B cell (primary cell): Measurements from ENCODE around the gene PARS2. TPM values are rescaled to one million over a fixed set of nuclear protein-coding genes. Genes with fewer than 3 reads are reported as not detected.
A peak's percentile ranks its signal among the peaks of the same experiment; 100 is the strongest.

ENCODE experiments used
- ATAC-seq: fragments of 200-7000 bp; cut with Tn5 transposase; one replicate; pipeline ENCODE4 v1.10.0; 2021; ENCODE audit warnings: low read depth, mild to moderate bottlenecking, moderate number of reproducible peaks, moderate library complexity
- CTCF ChIA-PET: fragments of 350-600 bp; sonication (Branson Sonifier 250); formaldehyde crosslinking; loops from one replicate; lab custom pipeline; 2021; ENCODE audit warnings: antibody characterized with exemption, inconsistent platforms; lab: Charles Lee
- POLR2A ChIA-PET: fragments of 350-600 bp; sonication (Branson Sonifier 250); formaldehyde crosslinking; loops from one replicate; lab custom pipeline; 2021; ENCODE audit warnings: antibody characterized with exemption; lab: Charles Lee
- DNase-seq: peaks from one replicate; pipeline ENCODE4 v3.0.0; 2013
- H2AFZ ChIP-seq: 2 replicates; pipeline ENCODE4 v1.6.1; 2012; ENCODE audit warnings: mild to moderate bottlenecking, low read depth, low read length; ENCODE audit not compliant: insufficient read depth, poor library complexity, severe bottlenecking
- H3K27ac ChIP-seq, 2 donors: 1 replicate in 1 of 2; 2 replicates in 1 of 2; pipeline ENCODE4 v1.5.1; 2012 to 2013; ENCODE audit warnings: low read length in 2 of 2, mild to moderate bottlenecking in 2 of 2, moderate library complexity in 1 of 2
- H3K27me3 ChIP-seq, 4 experiments: fragments of 200-600 bp in 1 of 4; sonication (generic) in 1 of 4; replicated peaks in 1 of 4; 1 replicate in 2 of 4; 2 replicates in 2 of 4; pipeline versions ENCODE4 v1.6.1 to v1.7.0; 2013 to 2016; ENCODE audit warnings: low read length in 3 of 4, mild to moderate bottlenecking in 2 of 4, mixed read lengths in 1 of 4, moderate library complexity in 1 of 4; ENCODE audit not compliant: insufficient read depth in 4 of 4, control insufficient read depth in 3 of 4; ENCODE audit errors: control extremely low read depth in 1 of 4
- H3K36me3 ChIP-seq, 2 experiments: replicated peaks in 1 of 2; 1 replicate in 1 of 2; 2 replicates in 1 of 2; pipeline versions ENCODE4 v1.6.1 to v1.7.1; 2013; ENCODE audit warnings: low read length in 1 of 2; ENCODE audit not compliant: insufficient read depth in 2 of 2, control insufficient read depth in 1 of 2; ENCODE audit errors: control extremely low read depth in 1 of 2, extremely low read depth in 1 of 2
- H3K4me1 ChIP-seq, 2 donors: fragments of 200-600 bp in 1 of 2; sonication (generic) in 1 of 2; 1 replicate in 1 of 2; 2 replicates in 1 of 2; pipeline versions ENCODE4 v1.5.1 to v1.6.1; 2013 to 2017; ENCODE audit warnings: low read length in 2 of 2; ENCODE audit not compliant: control insufficient read depth in 2 of 2, insufficient read depth in 2 of 2
- H3K4me2 ChIP-seq: replicated peaks from 2 replicates; pipeline ENCODE3; 2012; ENCODE audit warnings: mild to moderate bottlenecking, low read depth, low read length; ENCODE audit not compliant: poor library complexity, severe bottlenecking
- H3K4me3 ChIP-seq, 5 experiments: fragments of 200-600 bp in 1 of 5; sonication (generic) in 1 of 5; 1 replicate in 3 of 5; 2 replicates in 2 of 5; pipeline versions ENCODE4 v1.5.1 to v1.7.0; 2011 to 2016; ENCODE audit warnings: low read length in 4 of 5, mild to moderate bottlenecking in 4 of 5, low read depth in 2 of 5, control low read depth in 1 of 5, moderate library complexity in 1 of 5; ENCODE audit not compliant: insufficient read depth in 1 of 5; ENCODE audit errors: control extremely low read depth in 1 of 5, extremely low read depth in 1 of 5
- H3K79me2 ChIP-seq: fragments of 200-600 bp; sonication (generic); one replicate; pipeline ENCODE4 v1.6.0; 2016; ENCODE audit warnings: low read length; ENCODE audit not compliant: control insufficient read depth, insufficient read depth
- H3K9ac ChIP-seq: fragments of 200-600 bp; sonication (generic); 2 replicates; pipeline ENCODE4 v1.6.1; 2017; ENCODE audit warnings: mild to moderate bottlenecking, low read length, moderate library complexity
- H3K9me3 ChIP-seq, 3 donors: one replicate each; pipeline versions ENCODE4 v1.6.1 to v1.7.1; 2013; ENCODE audit warnings: low read length in 2 of 3; ENCODE audit not compliant: control insufficient read depth in 2 of 3, insufficient read depth in 1 of 3; ENCODE audit errors: control extremely low read depth in 1 of 3
- H4K20me1 ChIP-seq: 2 replicates; pipeline ENCODE4 v1.6.0; 2012; ENCODE audit warnings: mild to moderate bottlenecking, low read length; ENCODE audit not compliant: insufficient read depth, control insufficient read depth, poor library complexity, severe bottlenecking
- H3K27ac Mint-ChIP-seq: one replicate; pipeline ENCODE4 v1.8.0; 2021; ENCODE audit warnings: mixed read lengths
- H3K27me3 Mint-ChIP-seq: one replicate; pipeline ENCODE4 v1.8.0; 2021; ENCODE audit warnings: mixed read lengths
- H3K4me1 Mint-ChIP-seq: one replicate; pipeline ENCODE4 v1.8.0; 2021; ENCODE audit warnings: mixed read lengths
- H3K4me3 Mint-ChIP-seq: one replicate; pipeline ENCODE4 v1.8.0; 2021; ENCODE audit warnings: mixed read lengths
- H3K9me3 Mint-ChIP-seq: one replicate; pipeline ENCODE4 v1.8.0; 2022; ENCODE audit warnings: mixed read lengths; ENCODE audit not compliant: insufficient read depth
- CTCF ChIP-seq: fragments of 200-600 bp; IDR thresholded peaks from one replicate; pipeline ENCODE4 v1.8.0; 2022; ENCODE audit warnings: antibody characterized with exemption, mild to moderate bottlenecking
- EZH2 ChIP-seq: IDR thresholded peaks from 2 replicates; pipeline ENCODE4 v1.6.1; 2012; ENCODE audit warnings: borderline replicate concordance, low read depth, mild to moderate bottlenecking, moderate library complexity, low read length; ENCODE audit not compliant: insufficient read depth, poor library complexity, severe bottlenecking
- whole genome bisulfite sequencing: methylation state at CpG from one replicate; pipeline ENCODE4 v1.1.5; 2013; ENCODE audit warnings: missing lambda C conversion rate; ENCODE audit not compliant: insufficient coverage; 5-methylcytosine and 5-hydroxymethylcytosine counted together
- intact Hi-C: fragments of 100-400 bp; cut with micrococcal nuclease; formaldehyde crosslinking; loops from one replicate; pipeline ENCODE4 v1.10.0; 2022
- polyA plus RNA-seq: library from polyadenylated mRNA; depleted of rRNA; stranded (reverse); fragments of >200 nt; gene quantifications from 2 replicates; pipeline ENCODE4 v1.2.3, GENCODE V29; 2012
- total RNA-seq, 2 donors: library from RNA; stranded (reverse); fragments of 120-200 nt in 1 of 2; gene quantifications; 1 replicate in 1 of 2; 2 replicates in 1 of 2; pipeline versions ENCODE4 v1.2.3 to v1.2.4, GENCODE V29; 2013 to 2022

The PARS2 gene
- total and polyA plus RNA-seq, 2 donors (not counting 1 experiment from before 2014, with no cell fraction given): 1.00 to 4.9 TPM

GRCh38 chr1:54714881-54715492 is 49.3 kb downstream of the PARS2 start:
- peak overlapping the region; percentile 81 to 92 (median 91) for H3K4me3 ChIP-seq
- peak overlapping the region; percentile 83 for H3K9ac ChIP-seq
- H3K27me3 ChIP-seq: no peaks in the 10 kb centered on the region
- ChIA-PET POLR2A (interaction anchor here (1.2 kb wide), 1 partner anchor 86 kb away, joined by 3 read pairs; the partner anchor contains the start of gene TTC22), CTCF (interaction anchor here (1.7 kb wide), 1 partner anchor 86 kb away, joined by 5 read pairs; the partner anchor contains the start of gene TTC22)
- peak overlapping the region; percentile 95 for H2AFZ ChIP-seq
- peak overlapping the region; percentile 14 to 71 for H3K27ac ChIP-seq
- Mint-ChIP-seq H3K4me3 (peak overlapping the region; percentile 87), H3K4me1 (peaks cover 26% of the 10 kb centered on the region), H3K9me3 (no peaks in the 10 kb centered on the region), H3K27ac (peak overlapping the region; percentile 83), H3K27me3 (no peaks in the 10 kb centered on the region)
- H3K79me2 ChIP-seq: peaks cover 28% of the 10 kb centered on the region
- peaks cover 4% of the 10 kb centered on the region for H4K20me1 ChIP-seq
- ATAC-seq (no peak), DNase-seq (no peak)
- H3K36me3 ChIP-seq: peaks cover 0 to 10% of the 10 kb centered on the region in 2 experiments
- WGBS: 98% methylated on average over 7 of the region's 7 CpGs
- intact Hi-C loops: loop anchor here (1.0 to 2.0 kb wide), 4 partner anchors 49 to 769 kb away; partner anchors contain the start of genes DHCR24, LRRC42, PARS2 and SSBP3
- H3K4me2 ChIP-seq: peak overlapping the region; percentile 79
- TF ChIP-seq EZH2: no peak
- no peak for TF ChIP-seq CTCF
- peaks cover 16 to 17% of the 10 kb centered on the region in 2 donors for H3K4me1 ChIP-seq
- no peaks in the 10 kb centered on the region for H3K9me3 ChIP-seq

- WGBS: 100% methylated on average over 5 of the region's 10 CpGs
- Histone ChIP-seq H3K27ac (no peak overlapping the region), H3K79me2 (peaks cover 17% of the 10 kb centered on the region), H3K4me3 (no peak overlapping the region), H3K9me3 (no peaks in the 10 kb centered on the region), H3K4me2 (no peak overlapping the region), H3K27me3 (peaks cover 0 to 8% (median 2%) of the 10 kb centered on the region in 4 experiments), H2AFZ (no peak overlapping the region), H4K20me1 (no peaks in the 10 kb centered on the region), H3K36me3 (no peaks in the 10 kb centered on the region), H3K9ac (no peak overlapping the region), H3K4me1 (peaks cover 11 to 14% of the 10 kb centered on the region in 2 donors)
- Mint-ChIP-seq H3K27ac (no peak overlapping the region), H3K27me3 (peaks cover 15% of the 10 kb centered on the region), H3K4me1 (peaks cover 11% of the 10 kb centered on the region), H3K9me3 (no peaks in the 10 kb centered on the region), H3K4me3 (no peak overlapping the region)
- ChIA-PET CTCF (no interaction called here), POLR2A (no interaction called here)
- intact Hi-C loops: no loop called here
- TF ChIP-seq EZH2: no peak
- TF ChIP-seq CTCF: no peak
- no peak for DNase-seq
- no peak for ATAC-seq
Observed at GRCh38 chr1:54711536-54711935, 52.8 kb downstream of the PARS2 start.
